ENCODE results near the gene ARL2.

Gene ARL2

GRCh38 chr11:64996327-64996709 is 17.6 kb upstream of the ARL2 start:
- no peak for DNase-seq (ENCODE audit: low spot score)
- in situ Hi-C loops (cut with MboI; ENCODE audit: low pct_unique_long_range_greater_than_20kb, low sequenced_read_pairs, unreplicated experiment), result no loop called here
- TF ChIP-seq CTCF (IDR thresholded peaks at IDR 0.05; ENCODE audit: extremely low read depth, insufficient read depth, missing control alignments), result no peak

GRCh38 chr11:64996710-64997380 is 17.1 kb upstream of the ARL2 start, which contains the start of gene BATF2:
BATF2 (minus strand) TSS chr11:64996971; CDS start chr11:64996914, 57 bp downstream.
- in situ Hi-C loops (cut with MboI; ENCODE audit: low pct_unique_long_range_greater_than_20kb, low sequenced_read_pairs, unreplicated experiment), result no loop called here
- TF ChIP-seq CTCF (IDR thresholded peaks at IDR 0.05; ENCODE audit: extremely low read depth, insufficient read depth, missing control alignments), result peak; percentile 48
- DNase-seq (ENCODE audit: low spot score), result peak; percentile 61

DNA sequence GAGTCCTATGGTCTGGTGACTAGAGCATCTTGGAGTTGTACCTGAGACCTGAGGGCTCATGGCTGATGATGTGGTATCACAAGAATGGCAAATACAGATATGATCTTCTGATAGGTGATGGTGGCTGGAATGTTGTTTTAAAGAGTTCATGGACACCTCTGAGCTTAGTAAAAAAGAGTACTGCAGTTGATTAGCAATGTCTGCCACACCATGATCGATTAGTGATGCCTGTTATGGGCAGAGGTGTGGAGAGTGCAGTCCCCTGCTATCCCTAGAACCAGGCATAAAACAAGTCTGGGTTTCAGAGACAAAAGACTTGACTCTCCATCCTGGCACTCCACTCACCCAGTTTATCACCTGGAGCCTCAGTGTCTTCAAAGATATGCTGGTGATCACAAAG is 15.8 kb upstream of the ARL2 start:
- in situ Hi-C loops (cut with MboI; ENCODE audit: low pct_unique_long_range_greater_than_20kb, low sequenced_read_pairs, unreplicated experiment), result no loop called here
- DNase-seq (ENCODE audit: low spot score), result no peak
- TF ChIP-seq CTCF (IDR thresholded peaks at IDR 0.05; ENCODE audit: extremely low read depth, insufficient read depth, missing control alignments), result no peak

DNA sequence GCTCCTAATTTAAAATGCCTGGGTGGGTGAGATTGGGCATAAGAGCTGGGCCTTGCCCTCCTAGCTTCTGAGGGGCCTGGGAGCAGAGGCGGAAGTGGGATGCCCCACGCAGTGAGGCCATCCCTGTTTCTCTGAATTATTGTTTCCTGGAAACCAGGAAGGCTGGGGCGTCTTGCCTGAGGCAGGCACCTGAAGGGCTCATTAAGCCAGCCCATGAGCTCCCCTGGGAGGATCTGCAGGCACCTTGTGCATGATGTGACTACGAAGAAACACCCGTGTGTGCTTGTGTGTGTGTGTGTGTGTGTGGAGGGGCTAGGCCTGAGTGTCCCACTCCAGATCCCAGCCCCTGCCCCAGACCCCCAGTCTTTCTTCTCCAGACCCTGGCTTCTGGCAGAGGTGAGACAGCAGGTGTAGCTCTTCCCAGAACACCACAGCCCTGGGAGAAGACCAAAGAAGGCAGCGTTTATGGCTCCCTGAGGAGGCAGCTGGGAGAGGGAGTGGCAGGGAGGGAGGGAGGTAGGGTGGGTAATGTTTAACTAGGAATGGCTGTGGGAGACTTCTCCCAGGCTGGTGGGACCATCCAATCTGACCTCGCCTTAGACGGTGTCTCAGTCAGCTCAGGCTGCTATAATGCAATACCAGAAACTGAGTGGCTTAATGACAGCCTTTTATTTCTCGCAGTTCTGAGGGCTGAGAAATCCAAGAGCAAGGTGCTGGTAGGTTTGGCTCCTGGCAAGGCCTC is 15.1 kb upstream of the ARL2 start:
- in situ Hi-C loops (cut with MboI; ENCODE audit: low pct_unique_long_range_greater_than_20kb, low sequenced_read_pairs, unreplicated experiment), result no loop called here
- TF ChIP-seq CTCF (IDR thresholded peaks at IDR 0.05; ENCODE audit: extremely low read depth, insufficient read depth, missing control alignments), result no peak
- no peak for DNase-seq (ENCODE audit: low spot score)

GRCh38 chr11:64999478-64999877 is 14.5 kb upstream of the ARL2 start:
- no peak for TF ChIP-seq CTCF (IDR thresholded peaks at IDR 0.05; ENCODE audit: extremely low read depth, insufficient read depth, missing control alignments)
- in situ Hi-C loops (cut with MboI; ENCODE audit: low pct_unique_long_range_greater_than_20kb, low sequenced_read_pairs, unreplicated experiment), result no loop called here
- no peak for DNase-seq (ENCODE audit: low spot score)

GRCh38 chr11:65002706-65003105 is 11.3 kb upstream of the ARL2 start:
- no peak for TF ChIP-seq CTCF (IDR thresholded peaks at IDR 0.05; ENCODE audit: extremely low read depth, insufficient read depth, missing control alignments)
- DNase-seq (ENCODE audit: low spot score), result no peak
- in situ Hi-C loops (cut with MboI; ENCODE audit: low pct_unique_long_range_greater_than_20kb, low sequenced_read_pairs, unreplicated experiment), result no loop called here
